ENCODE results near the gene GMPR2.

DNA sequence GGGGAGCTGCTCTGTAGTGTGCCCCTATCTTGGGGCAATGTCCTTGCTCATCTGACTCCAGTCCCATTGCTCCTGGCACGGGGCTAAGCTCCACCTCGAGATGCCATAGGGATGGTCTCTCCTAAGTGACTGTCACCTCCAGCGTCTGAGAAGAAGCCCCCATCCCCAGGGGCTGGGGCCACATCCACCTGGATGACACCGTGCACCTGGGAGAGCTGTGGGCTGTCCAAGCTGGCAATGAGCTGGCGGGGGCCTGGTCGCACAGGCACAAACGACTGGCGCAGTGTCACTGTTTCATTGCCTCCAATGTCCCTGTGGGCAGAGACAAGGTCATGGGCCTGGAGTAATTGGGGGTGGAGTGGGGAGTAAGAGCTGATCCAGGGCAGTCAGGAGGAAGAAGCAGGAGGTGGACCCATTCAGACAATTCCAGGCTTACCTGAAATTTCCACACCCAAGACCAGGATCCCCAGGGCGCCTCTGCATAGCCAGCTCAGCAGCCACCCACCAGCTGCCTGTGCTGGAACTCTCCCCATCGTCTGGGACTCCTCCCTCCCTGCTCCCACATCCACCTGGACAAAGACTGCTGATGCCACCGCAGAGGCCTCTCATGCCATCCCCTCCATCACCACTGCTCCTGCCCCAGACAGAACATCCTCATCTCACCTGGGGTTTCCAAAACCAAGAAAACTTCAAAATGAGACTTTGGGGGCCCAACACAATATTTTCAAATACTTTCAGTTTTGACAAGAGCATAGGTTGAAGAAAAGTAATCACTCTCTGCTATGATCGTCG, 16.7 kb downstream of the GMPR2 start:
- TF ChIP-seq, protein P1, sequence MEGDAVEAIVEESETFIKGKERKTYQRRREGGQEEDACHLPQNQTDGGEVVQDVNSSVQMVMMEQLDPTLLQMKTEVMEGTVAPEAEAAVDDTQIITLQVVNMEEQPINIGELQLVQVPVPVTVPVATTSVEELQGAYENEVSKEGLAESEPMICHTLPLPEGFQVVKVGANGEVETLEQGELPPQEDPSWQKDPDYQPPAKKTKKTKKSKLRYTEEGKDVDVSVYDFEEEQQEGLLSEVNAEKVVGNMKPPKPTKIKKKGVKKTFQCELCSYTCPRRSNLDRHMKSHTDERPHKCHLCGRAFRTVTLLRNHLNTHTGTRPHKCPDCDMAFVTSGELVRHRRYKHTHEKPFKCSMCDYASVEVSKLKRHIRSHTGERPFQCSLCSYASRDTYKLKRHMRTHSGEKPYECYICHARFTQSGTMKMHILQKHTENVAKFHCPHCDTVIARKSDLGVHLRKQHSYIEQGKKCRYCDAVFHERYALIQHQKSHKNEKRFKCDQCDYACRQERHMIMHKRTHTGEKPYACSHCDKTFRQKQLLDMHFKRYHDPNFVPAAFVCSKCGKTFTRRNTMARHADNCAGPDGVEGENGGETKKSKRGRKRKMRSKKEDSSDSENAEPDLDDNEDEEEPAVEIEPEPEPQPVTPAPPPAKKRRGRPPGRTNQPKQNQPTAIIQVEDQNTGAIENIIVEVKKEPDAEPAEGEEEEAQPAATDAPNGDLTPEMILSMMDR (IDR thresholded peaks at IDR 0.05) = no peak
- no peak for TF ChIP-seq POLR2A (IDR thresholded peaks at IDR 0.05)
